Right lobe of liver (tissue), 6 donors: ENCODE results near the gene WDR89. TPM values are rescaled to one million over a fixed set of nuclear protein-coding genes. Genes with fewer than 3 reads are reported as not detected.

ENCODE experiments used
- ATAC-seq, 4 donors: fragments of 200-7000 bp; cut with Tn5 transposase; one replicate each; pipeline ENCODE4 v1.9.1; 2020; ENCODE audit warnings: mild to moderate bottlenecking in 4 of 4, moderate library complexity in 4 of 4
- DNase-seq, 3 donors: peaks; one replicate each; pipeline ENCODE4 v3.0.0-alpha.2; 2020
- H3K27ac ChIP-seq, 3 donors: fragments of 200-600 bp; one replicate each; pipeline ENCODE4 v1.8.0; 2022
- H3K27me3 ChIP-seq, 2 donors: fragments of 200-600 bp; one replicate each; pipeline ENCODE4 v1.8.0; 2022
- H3K36me3 ChIP-seq, 4 donors: fragments of 200-600 bp; sonication (generic) in 1 of 4; one replicate each; pipeline versions ENCODE4 v1.5.1 to v1.8.0; 2017 to 2022; ENCODE audit warnings: control low read depth in 1 of 4
- H3K4me1 ChIP-seq, 4 donors: fragments of 200-600 bp; sonication (generic) in 1 of 4; one replicate each; pipeline versions ENCODE4 v1.5.1 to v1.8.0; 2017 to 2022; ENCODE audit warnings: control low read depth in 1 of 4
- H3K4me3 ChIP-seq, 3 donors: fragments of 200-600 bp; one replicate each; pipeline ENCODE4 v1.8.0; 2022
- H3K9me3 ChIP-seq, 4 donors: fragments of 200-600 bp; sonication (generic) in 1 of 4; one replicate each; pipeline versions ENCODE4 v1.5.1 to v1.8.0; 2017 to 2022; ENCODE audit warnings: control low read depth in 1 of 4
- CTCF ChIP-seq, 4 donors: fragments of 200-600 bp in 3 of 4; fragments of 450-650 bp in 1 of 4; IDR thresholded peaks; one replicate each; pipeline versions ENCODE4 v1.5.1 to v1.8.0; 2016 to 2022; ENCODE audit warnings: antibody characterized with exemption in 4 of 4, mild to moderate bottlenecking in 2 of 4
- POLR2A ChIP-seq: fragments of 450-650 bp; IDR thresholded peaks from one replicate; pipeline ENCODE4 v1.6.1; 2017; ENCODE audit warnings: antibody characterized with exemption, mild to moderate bottlenecking
- WGBS: methylation state at CpG from one replicate; pipeline ENCODE4 v1.1.6; 2018; ENCODE audit warnings: low coverage, low lambda C conversion rate; ENCODE audit not compliant: insufficient coverage; ENCODE audit errors: missing lambda C conversion rate; 5-methylcytosine and 5-hydroxymethylcytosine counted together
- intact Hi-C, 2 donors: fragments of 100-400 bp; cut with DNase I; formaldehyde crosslinking; loops; one replicate each; pipeline versions ENCODE4 v1.11.2 to v1.14.1; 2022
- small RNA-seq, 2 experiments: library from RNA; depleted of rRNA; stranded (forward); fragments of <200 nt; gene quantifications; one replicate each; pipeline ENCODE3, GENCODE V24; 2016
- total RNA-seq, 6 experiments: library from RNA; depleted of rRNA in 2 of 6; stranded (reverse); fragments of >200 nt in 2 of 6; fragmentation: NEBNext Ultra II Directional in 3 of 6; extraction: Animal tissue kit (Norgen Biotek cat#: 25700) in 3 of 6; gene quantifications; one replicate each; pipeline versions ENCODE4 v1.1.0 to v1.2.4, GENCODE V29; 2016 to 2023
- donor health status: DM: no; HTN: yes; CAD: no.
- donor health status: DM: no; HTN: no; CAD: no.
- donor health status: DM: no; HTN: no; CAD: no.
- donor health status: DM: no; HTN: yes; CAD: no.
- donor health status: DM: no; HTN: yes; CAD: no.

WDR89 gene
- total RNA-seq, 6 experiments from 2014 or later = 3.3 to 7.9 (median 5.8) TPM

- WGBS = 69% methylated on average over 6 of the region's 8 CpGs
- Histone ChIP-seq H3K4me3 (no peak overlapping the region), H3K27me3 (no peaks in the 10 kb centered on the region), H3K9me3 (no peaks in the 10 kb centered on the region), H3K4me1 (peaks cover 0 to 5% (median 2%) of the 10 kb centered on the region in 4 donors), H3K36me3 (no peaks in the 10 kb centered on the region), H3K27ac (no peak overlapping the region)
- DNase-seq (no peak), ATAC-seq (no peak)
- no peak for TF ChIP-seq CTCF (IDR thresholded peaks at IDR 0.05)
- no peak for TF ChIP-seq POLR2A
- intact Hi-C loops = loop anchor here in 1 of 2 donors (10.0 kb wide), 1 partner anchor 93 kb away; no protein-coding TSS in a partner anchor
Measured at GRCh38 chr14:63547798-63548335, 93.8 kb downstream of the WDR89 start.

Small RNA genes lying within 50 kb of the gene (small RNA-seq; reads per million reads assigned to genes)
- gene RF00012 (0 reads per million in 2 experiments), gene RF00019 (0 reads per million in 2 experiments), gene RNU6-1162P (0 reads per million in 2 experiments), gene RNU6-597P (0 reads per million in 2 experiments)

Other genes with a start within 250 kb of the WDR89 start
- 10 to 100 TPM; 12.5 to 34.8 (median 18.2) TPM for gene PPP2R5E, start 98.5 kb downstream of the WDR89 start, total RNA-seq
- 10 to 100 TPM; 13.2 to 25.6 (median 20.9) TPM for gene SGPP1, start 86.2 kb upstream of the WDR89 start, total RNA-seq
- 100 to 1,000 TPM in 1 of 6 experiments, 10 to 100 TPM in 5; 34.6 to 118 (median 47.8) TPM for gene SYNE2, start 211.1 kb upstream of the WDR89 start, total RNA-seq